SK-N-SH (cell line): ENCODE results near the gene TCF7L2. TPM values are rescaled to one million over a fixed set of nuclear protein-coding genes. Genes with fewer than 3 reads are reported as not detected.

Experiments used
- CTCF ChIA-PET: fragments of 300-600, 350-600 bp; formaldehyde crosslinking; extraction: SDS; loops from one replicate; lab custom pipeline; 2021; lab: Yijun Ruan, JAX
- POLR2A ChIA-PET: fragments of 350-600 bp; sonication (Branson Sonifier 250); formaldehyde crosslinking; extraction: SDS; loops from one replicate; lab custom pipeline; 2020; ENCODE audit warnings: antibody characterized with exemption, inconsistent platforms; lab: Yijun Ruan, JAX
- DNase-seq: peaks from one replicate; pipeline ENCODE4 v3.0.0; 2012
- H2AFZ ChIP-seq: fragments of 200-600 bp; sonication (generic); 2 replicates; pipeline ENCODE4 v1.8.1; 2016; ENCODE audit warnings: antibody characterized with exemption, mild to moderate bottlenecking, low read depth
- H3F3A ChIP-seq: fragments of 200-600 bp; sonication (generic); replicated peaks from 2 replicates; pipeline ENCODE3; 2016; ENCODE audit warnings: antibody characterized with exemption, mild to moderate bottlenecking; ENCODE audit not compliant: insufficient read depth
- H3K27ac ChIP-seq, 2 experiments: fragments of 200-500 bp in 1 of 2; fragments of 200-600 bp in 1 of 2; sonication (Bioruptor generic) in 1 of 2; sonication (generic), shearing (Covaris generic) in 1 of 2; 2 replicates each; pipeline versions ENCODE4 v1.5.1 to v1.6.1; 2014 to 2016; ENCODE audit warnings: low read depth in 2 of 2, inconsistent platforms in 1 of 2, low read length in 1 of 2, mild to moderate bottlenecking in 1 of 2, mixed read lengths in 1 of 2
- H3K27me3 ChIP-seq: fragments of 200-600 bp; sonication (generic), shearing (Covaris generic); 2 replicates; pipeline ENCODE4 v1.6.1; 2016; ENCODE audit warnings: mixed run types; ENCODE audit not compliant: insufficient read depth
- H3K36me3 ChIP-seq, 2 experiments: fragments of 200-500 bp in 1 of 2; fragments of 200-600 bp in 1 of 2; sonication (Bioruptor generic) in 1 of 2; sonication (generic) in 1 of 2; replicated peaks in 1 of 2; 2 replicates each; pipeline versions ENCODE3 to v1.5.1; 2014 to 2016; ENCODE audit warnings: low read length in 1 of 2, mild to moderate bottlenecking in 1 of 2; ENCODE audit not compliant: insufficient read depth in 2 of 2, control insufficient read depth in 1 of 2
- H3K4me1 ChIP-seq, 2 experiments: fragments of 200-500 bp in 1 of 2; fragments of 200-600 bp in 1 of 2; sonication (Bioruptor generic) in 1 of 2; sonication (generic), shearing (Covaris generic) in 1 of 2; 2 replicates each; pipeline versions ENCODE4 v1.5.1 to v1.6.1; 2014 to 2016; ENCODE audit warnings: low read depth in 1 of 2, low read length in 1 of 2, mixed run types in 1 of 2; ENCODE audit not compliant: insufficient read depth in 2 of 2, control insufficient read depth in 1 of 2
- H3K4me2 ChIP-seq: fragments of 200-600 bp; sonication (generic), shearing (Covaris generic); 2 replicates; pipeline ENCODE4 v1.6.1; 2017; ENCODE audit warnings: mixed run types
- H3K4me3 ChIP-seq, 2 experiments: fragments of 200-500 bp in 1 of 2; fragments of 200-600 bp in 1 of 2; sonication (Bioruptor generic) in 1 of 2; sonication (generic), shearing (Covaris generic) in 1 of 2; 2 replicates each; pipeline versions ENCODE4 v1.5.1 to v1.8.1; 2014 to 2016; ENCODE audit warnings: low read depth in 2 of 2, inconsistent platforms in 1 of 2, low read length in 1 of 2, mild to moderate bottlenecking in 1 of 2, mixed read lengths in 1 of 2, moderate library complexity in 1 of 2
- H3K79me2 ChIP-seq: fragments of 200-600 bp; sonication (generic); 2 replicates; pipeline ENCODE4 v1.8.1; 2017; ENCODE audit warnings: mild to moderate bottlenecking; ENCODE audit not compliant: insufficient read depth
- H3K9ac ChIP-seq: fragments of 200-600 bp; sonication (generic); 2 replicates; pipeline ENCODE4 v1.6.1; 2017; ENCODE audit warnings: mixed run types
- H3K9me2 ChIP-seq: fragments of 200-600 bp; sonication (generic); 2 replicates; pipeline ENCODE4 v1.6.1; 2017; ENCODE audit warnings: mixed run types
- H3K9me3 ChIP-seq: fragments of 200-600 bp; sonication (generic); 2 replicates; pipeline ENCODE4 v1.6.1; 2017; ENCODE audit warnings: mixed run types, mild to moderate bottlenecking, moderate library complexity
- H4K20me1 ChIP-seq: fragments of 200-600 bp; sonication (generic); 2 replicates; pipeline ENCODE4 v1.6.1; 2017; ENCODE audit warnings: mild to moderate bottlenecking, mixed run types; ENCODE audit not compliant: insufficient read depth
- CHD2 ChIP-seq: fragments of 150-350 bp; IDR thresholded peaks from 2 replicates; pipeline ENCODE4 v1.6.1; 2018; ENCODE audit warnings: low read length; ENCODE audit not compliant: partially characterized antibody
- ELF1 ChIP-seq: IDR thresholded peaks from 2 replicates; pipeline ENCODE4 v1.4.0; 2012
- FOSL2 ChIP-seq: IDR thresholded peaks from 2 replicates; pipeline ENCODE4 v1.4.0; 2012; ENCODE audit warnings: low read depth, mild to moderate bottlenecking, moderate library complexity, borderline replicate concordance
- FOXJ3 ChIP-seq: sonication (generic); formaldehyde crosslinking; IDR thresholded peaks from 2 replicates; pipeline ENCODE4 v1.5.1; 2020; ENCODE audit warnings: mild to moderate bottlenecking, missing genetic modification reagents
- MAX ChIP-seq: IDR thresholded peaks from 2 replicates; pipeline ENCODE4 v1.4.0; 2012; ENCODE audit warnings: low read depth
- NFIC ChIP-seq: IDR thresholded peaks from 2 replicates; pipeline ENCODE4 v1.4.0; 2012; ENCODE audit warnings: borderline replicate concordance
- POLR2AphosphoS5 ChIP-seq: IDR thresholded peaks from 2 replicates; pipeline ENCODE4 v1.6.1; 2012; ENCODE audit warnings: low read depth, low read length
- RAD21 ChIP-seq: IDR thresholded peaks from 2 replicates; pipeline ENCODE4 v1.6.1; 2012; ENCODE audit warnings: mild to moderate bottlenecking, low read length
- REST ChIP-seq: IDR thresholded peaks from 2 replicates; pipeline ENCODE4 v1.6.1; 2012; ENCODE audit warnings: mild to moderate bottlenecking, low read depth, low read length, moderate library complexity
- RXRA ChIP-seq: IDR thresholded peaks from 2 replicates; pipeline ENCODE4 v1.4.0; 2012; ENCODE audit warnings: low read depth, mild to moderate bottlenecking, borderline replicate concordance
- SMC3 ChIP-seq: IDR thresholded peaks from 2 replicates; pipeline ENCODE4 v1.6.1; 2012; ENCODE audit warnings: low read depth, low read length, improper control_type of control experiment
- USF2 ChIP-seq: fragments of 150-350 bp; IDR thresholded peaks from 2 replicates; pipeline ENCODE4 v1.6.1; 2017; ENCODE audit warnings: antibody characterized with exemption, low read length, low read depth, borderline replicate concordance
- WGBS: methylation state at CpG from one replicate; pipeline ENCODE4 v1.1.6; 2017; ENCODE audit warnings: low lambda C conversion rate; 5-methylcytosine and 5-hydroxymethylcytosine counted together
- polyA plus RNA-seq, 3 experiments: library from polyadenylated mRNA; depleted of rRNA; stranded (reverse); fragments of >200 nt; gene quantifications; 2 replicates each; pipeline ENCODE4 v1.2.3, GENCODE V29; 2012

TCF7L2 gene
- polyA plus RNA-seq, 1 of the 3 experiments (the other 2 are of a cell fraction) = 10.2 TPM

- CTCF ChIA-PET = interaction anchor here (1.1 to 2.3 kb wide), 8 partner anchors 11 to 248 kb away, joined by 3 to 18 read pairs (median 6); no protein-coding TSS in a partner anchor
- Histone ChIP-seq H3K4me1 (peaks cover 3 to 4% of the 10 kb centered on the region in 2 experiments; a peak in 2 of 4 replicates), H3K4me3 (no peak overlapping the region), H2AFZ (no peak overlapping the region), H3K36me3 (peaks cover 9 to 11% of the 10 kb centered on the region in 2 experiments), H3K27ac (no peak overlapping the region), H3K4me2 (no peak overlapping the region), H4K20me1 (no peaks in the 10 kb centered on the region), H3K9me3 (no peaks in the 10 kb centered on the region), H3F3A (no peaks in the 10 kb centered on the region), H3K79me2 (no peaks in the 10 kb centered on the region), H3K9ac (no peak overlapping the region), H3K27me3 (no peaks in the 10 kb centered on the region), H3K9me2 (no peaks in the 10 kb centered on the region)
- no peak for DNase-seq
- POLR2A ChIA-PET = no interaction called here
- TF ChIP-seq USF2 (no peak), RAD21 (no peak), FOSL2 (no peak), FOXJ3 (CRISPR knock-in tag) (no peak), RXRA (no peak), ELF1 (no peak)
- 95% methylated on average over 10 of the region's 10 CpGs for WGBS
These were observed 190.3 kb downstream of the TCF7L2 start for GRCh38 chr10:113140143-113141011.

GRCh38 chr10:113142601-113143362, 192.7 kb downstream of the TCF7L2 start:
- no peaks in the 10 kb centered on the region for H3K79me2 ChIP-seq
- POLR2A ChIA-PET = interaction anchor here (0.5 kb wide), 1 partner anchor 322 kb away, joined by 3 read pairs; no protein-coding TSS in a partner anchor

More at GRCh38 chr10:113142601-113143362, 192.7 kb downstream of the TCF7L2 start:
- Histone ChIP-seq H3K9ac (no peak overlapping the region), H3K9me3 (no peaks in the 10 kb centered on the region), H4K20me1 (no peaks in the 10 kb centered on the region), H3K27me3 (no peaks in the 10 kb centered on the region), H2AFZ (no peak overlapping the region), H3K27ac (no peak overlapping the region), H3K9me2 (no peaks in the 10 kb centered on the region), H3K4me1 (peaks cover 4 to 7% of the 10 kb centered on the region in 2 experiments; a peak in 3 of 4 replicates), H3K4me2 (no peak overlapping the region), H3F3A (no peaks in the 10 kb centered on the region), H3K4me3 (no peak overlapping the region), H3K36me3 (peaks cover 21 to 28% of the 10 kb centered on the region in 2 experiments)
- CTCF ChIA-PET = interaction anchor here (1.2 to 1.5 kb wide), 2 partner anchors 17 to 242 kb away, joined by 3 to 8 read pairs; no protein-coding TSS in a partner anchor
- WGBS = 91% methylated on average over 22 of the region's 22 CpGs
- DNase-seq = no peak
- no peak for TF ChIP-seq MAX
- TF ChIP-seq NFIC = no peak
- TF ChIP-seq RXRA = no peak
- no peak for TF ChIP-seq SMC3
- no peak for TF ChIP-seq REST
- no peak for TF ChIP-seq POLR2AphosphoS5
- TF ChIP-seq CHD2 = no peak
